KMS-11 (cell line): Measurements from ENCODE around the gene TXNRD1.

Experiments used
- H2AFZ ChIP-seq: fragments of 200-600 bp; sonication (generic); 2 replicates; pipeline ENCODE4 v1.6.1; 2016; ENCODE audit warnings: antibody characterized with exemption, mixed run types, low read depth
- H3K27ac ChIP-seq: fragments of 200-600 bp; sonication (generic); 2 replicates; pipeline ENCODE4 v1.6.1; 2016; ENCODE audit warnings: mild to moderate bottlenecking, mixed run types
- H3K27me3 ChIP-seq: fragments of 200-600 bp; sonication (generic); 2 replicates; pipeline ENCODE4 v1.6.1; 2017; ENCODE audit warnings: mild to moderate bottlenecking, low read depth, mixed run types, moderate library complexity; ENCODE audit not compliant: insufficient read depth
- H3K36me3 ChIP-seq: fragments of 200-600 bp; sonication (generic); 2 replicates; pipeline ENCODE4 v1.6.1; 2017; ENCODE audit warnings: mild to moderate bottlenecking, mixed run types; ENCODE audit not compliant: insufficient read depth
- H3K4me1 ChIP-seq: fragments of 200-600 bp; sonication (generic); 2 replicates; pipeline ENCODE4 v1.6.1; 2016; ENCODE audit warnings: mild to moderate bottlenecking, low read depth, mixed run types; ENCODE audit not compliant: poor library complexity, severe bottlenecking
- H3K4me2 ChIP-seq: fragments of 200-600 bp; sonication (generic); 2 replicates; pipeline ENCODE4 v1.7.0; 2016; ENCODE audit warnings: mild to moderate bottlenecking, mixed run types
- H3K4me3 ChIP-seq: fragments of 200-600 bp; sonication (generic); IDR thresholded peaks from 2 replicates; pipeline ENCODE4 v1.6.1; 2017; ENCODE audit warnings: low read depth, low read length, mixed read lengths; ENCODE audit not compliant: insufficient read depth
- H3K79me2 ChIP-seq: fragments of 200-600 bp; sonication (generic); 2 replicates; pipeline ENCODE4 v1.6.1; 2016; ENCODE audit warnings: low read depth, mixed run types; ENCODE audit not compliant: insufficient read depth
- H3K9ac ChIP-seq: fragments of 200-600 bp; sonication (generic); 2 replicates; pipeline ENCODE4 v1.6.1; 2016; ENCODE audit warnings: mild to moderate bottlenecking, mixed run types
- H4K20me1 ChIP-seq: fragments of 200-600 bp; sonication (generic); 2 replicates; pipeline ENCODE4 v1.6.1; 2016; ENCODE audit warnings: mild to moderate bottlenecking, mixed run types; ENCODE audit not compliant: insufficient read depth
- CTCF ChIP-seq: fragments of 200-600 bp; sonication (generic); conservative IDR thresholded peaks from 2 replicates; pipeline ENCODE4 v1.6.1; 2017; ENCODE audit warnings: low read depth, mild to moderate bottlenecking, antibody characterized with exemption, low read length, moderate library complexity, mixed read lengths

The TXNRD1 gene

GRCh38 chr12:104374071-104374470 is 158.5 kb downstream of the TXNRD1 start:
- Histone ChIP-seq H3K79me2 (no peaks in the 10 kb centered on the region), H2AFZ (no peak overlapping the region), H3K4me3 (no peak overlapping the region), H3K4me1 (no peaks in the 10 kb centered on the region), H3K9ac (no peak overlapping the region), H3K36me3 (no peaks in the 10 kb centered on the region), H4K20me1 (no peaks in the 10 kb centered on the region), H3K27ac (no peak overlapping the region), H3K4me2 (no peak overlapping the region), H3K27me3 (no peaks in the 10 kb centered on the region)
- no peak for TF ChIP-seq CTCF

- Histone ChIP-seq H3K4me3 (no peak overlapping the region), H3K4me2 (no peak overlapping the region), H3K27ac (no peak overlapping the region), H2AFZ (no peak overlapping the region), H3K9ac (no peak overlapping the region), H3K27me3 (no peaks in the 10 kb centered on the region), H4K20me1 (no peaks in the 10 kb centered on the region), H3K79me2 (no peaks in the 10 kb centered on the region), H3K36me3 (no peaks in the 10 kb centered on the region), H3K4me1 (no peaks in the 10 kb centered on the region)
- TF ChIP-seq CTCF, result no peak
Measured at GRCh38 chr12:104374806-104375205, 159.2 kb downstream of the TXNRD1 start.

GRCh38 chr12:104375775-104376174 is 160.2 kb downstream of the TXNRD1 start:
- TF ChIP-seq CTCF, result no peak
- Histone ChIP-seq H3K36me3 (no peaks in the 10 kb centered on the region), H3K27ac (no peak overlapping the region), H3K4me2 (no peak overlapping the region), H3K4me3 (no peak overlapping the region), H3K4me1 (no peaks in the 10 kb centered on the region), H3K9ac (no peak overlapping the region), H2AFZ (no peak overlapping the region), H4K20me1 (no peaks in the 10 kb centered on the region), H3K27me3 (no peaks in the 10 kb centered on the region), H3K79me2 (no peaks in the 10 kb centered on the region)

DNA sequence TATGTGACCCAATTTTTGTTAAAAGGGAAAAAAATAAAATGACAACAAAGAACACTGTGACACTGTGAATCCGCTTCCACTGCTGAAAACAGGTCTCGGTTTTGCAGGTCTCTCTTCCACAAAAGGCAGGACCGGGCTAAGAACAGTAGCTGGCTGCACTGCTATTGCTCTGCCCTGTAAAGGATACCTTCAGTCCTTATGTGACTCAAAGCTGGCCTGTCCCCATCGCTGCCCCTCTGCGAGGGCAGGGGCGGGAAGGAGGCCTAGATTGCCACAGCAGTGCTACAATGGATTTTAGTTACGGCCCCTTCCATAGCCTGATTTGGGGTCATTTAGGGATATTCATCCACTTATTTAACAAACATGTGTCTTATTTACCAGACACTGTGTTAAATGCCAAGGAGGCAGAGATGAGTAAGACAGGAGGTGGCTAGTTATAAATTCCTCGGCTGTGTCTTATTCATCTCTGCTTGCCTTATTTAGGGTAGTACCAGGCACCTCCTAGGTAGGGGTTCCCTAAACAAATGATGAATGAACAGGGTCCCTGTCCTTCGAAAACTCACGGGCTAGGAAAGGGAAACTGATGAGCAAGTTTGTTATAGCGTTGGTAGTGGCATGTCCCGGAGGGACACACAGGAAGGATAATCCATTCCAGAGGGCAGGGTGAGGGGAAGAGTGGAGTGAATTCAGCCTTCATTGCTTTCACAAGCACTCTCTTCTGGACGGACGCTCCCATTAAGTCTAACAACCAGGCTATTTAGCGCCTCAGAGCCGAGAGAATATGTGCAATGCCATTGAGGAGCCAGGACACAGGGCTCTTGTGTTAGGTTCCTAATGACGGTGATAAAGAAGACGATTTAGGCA is 161.3 kb downstream of the TXNRD1 start:
- no peak overlapping the region for H3K4me3 ChIP-seq
- H3K27me3 ChIP-seq, result no peaks in the 10 kb centered on the region
- no peaks in the 10 kb centered on the region for H3K36me3 ChIP-seq
- H3K9ac ChIP-seq, result no peak overlapping the region
- no peak for TF ChIP-seq CTCF
- no peak overlapping the region for H2AFZ ChIP-seq
- no peaks in the 10 kb centered on the region for H3K4me1 ChIP-seq
- H4K20me1 ChIP-seq, result no peaks in the 10 kb centered on the region
- H3K79me2 ChIP-seq, result no peaks in the 10 kb centered on the region
- no peak overlapping the region for H3K4me2 ChIP-seq
- no peak overlapping the region for H3K27ac ChIP-seq
